Astrocyte (in vitro differentiated cells and primary cell): Measurements from ENCODE around the gene ARAP2. TPM values are rescaled to one million over a fixed set of nuclear protein-coding genes. Genes with fewer than 3 reads are reported as not detected.

Experiments
- DNase-seq: peaks from one replicate; pipeline ENCODE4 v3.0.0-alpha.2; 2010; ENCODE audit warnings: low read depth
- FAIRE-seq: peaks from 2 replicates; lab custom pipeline; 2011; peaks lifted over from hg19 to GRCh38; lab: Jason Lieb, UNC
- H2AFZ ChIP-seq: 2 replicates; pipeline ENCODE4 v1.6.0; 2012; ENCODE audit warnings: low read depth, low read length, inconsistent platforms
- H3K27ac ChIP-seq: 2 replicates; pipeline ENCODE4 v1.5.1; 2011; ENCODE audit warnings: low read depth, low read length, inconsistent platforms
- H3K27me3 ChIP-seq: 2 replicates; pipeline ENCODE4 v1.6.0; 2011; ENCODE audit warnings: low read length, inconsistent platforms; ENCODE audit not compliant: insufficient read depth
- H3K36me3 ChIP-seq: 2 replicates; pipeline ENCODE4 v1.5.1; 2011; ENCODE audit warnings: low read length, inconsistent platforms; ENCODE audit not compliant: insufficient read depth
- H3K4me1 ChIP-seq: 2 replicates; pipeline ENCODE4 v1.5.1; 2011; ENCODE audit warnings: low read length, inconsistent platforms; ENCODE audit not compliant: insufficient read depth
- H3K4me2 ChIP-seq: 2 replicates; pipeline ENCODE4 v1.6.0; 2012; ENCODE audit warnings: low read length, inconsistent platforms
- H3K4me3 ChIP-seq: 2 replicates; pipeline ENCODE4 v1.5.1; 2011; ENCODE audit warnings: low read depth, mild to moderate bottlenecking, low read length, inconsistent platforms; ENCODE audit not compliant: insufficient read depth
- H3K79me2 ChIP-seq: 2 replicates; pipeline ENCODE4 v1.6.0; 2012; ENCODE audit warnings: mild to moderate bottlenecking, low read length, inconsistent platforms; ENCODE audit not compliant: insufficient read depth
- H3K9ac ChIP-seq: 2 replicates; pipeline ENCODE4 v1.6.0; 2012; ENCODE audit warnings: mild to moderate bottlenecking, low read length, inconsistent platforms
- H3K9me3 ChIP-seq: 2 replicates; pipeline ENCODE4 v1.5.1; 2012; ENCODE audit warnings: low read depth, mild to moderate bottlenecking, low read length, inconsistent platforms; ENCODE audit not compliant: insufficient read depth
- H4K20me1 ChIP-seq: 2 replicates; pipeline ENCODE4 v1.6.0; 2012; ENCODE audit warnings: low read length, inconsistent platforms; ENCODE audit not compliant: insufficient read depth
- H3K27ac Mint-ChIP-seq: one replicate; pipeline ENCODE4 v1.8.0; 2021; ENCODE audit warnings: mild to moderate bottlenecking, mixed read lengths; ENCODE audit not compliant: unreplicated experiment
- H3K27me3 Mint-ChIP-seq: one replicate; pipeline ENCODE4 v1.8.0; 2021; ENCODE audit warnings: low read depth, mixed read lengths; ENCODE audit not compliant: unreplicated experiment
- H3K36me3 Mint-ChIP-seq: one replicate; pipeline ENCODE4 v1.8.0; 2021; ENCODE audit warnings: low read depth, mixed read lengths; ENCODE audit not compliant: unreplicated experiment
- H3K4me1 Mint-ChIP-seq: one replicate; pipeline ENCODE4 v1.8.0; 2021; ENCODE audit warnings: low read depth, mixed read lengths; ENCODE audit not compliant: unreplicated experiment
- H3K4me3 Mint-ChIP-seq: one replicate; pipeline ENCODE4 v1.8.0; 2021; ENCODE audit warnings: mild to moderate bottlenecking, moderate library complexity, mixed read lengths; ENCODE audit not compliant: unreplicated experiment
- H3K9me3 Mint-ChIP-seq: one replicate; pipeline ENCODE4 v1.8.0; 2021; ENCODE audit warnings: mild to moderate bottlenecking, mixed read lengths; ENCODE audit not compliant: unreplicated experiment
- EZH2 ChIP-seq: IDR thresholded peaks from 2 replicates; pipeline ENCODE4 v1.6.1; 2012; ENCODE audit warnings: mild to moderate bottlenecking, low read length, inconsistent platforms; ENCODE audit not compliant: insufficient read depth
- total RNA-seq: library from RNA; stranded (reverse); gene quantifications from 2 replicates; pipeline ENCODE4 v1.2.1, GENCODE V29; 2021
- TF ChIP-seq, protein P1 (sequence below): IDR thresholded peaks from 2 replicates; pipeline ENCODE4 v1.5.1; 2011; ENCODE audit warnings: low read depth, mild to moderate bottlenecking, inconsistent platforms, low read length, moderate library complexity; ENCODE audit not compliant: insufficient read depth

Gene ARAP2
- total RNA-seq, 1 donor from 2014 or later = 9.6 TPM

DNA sequence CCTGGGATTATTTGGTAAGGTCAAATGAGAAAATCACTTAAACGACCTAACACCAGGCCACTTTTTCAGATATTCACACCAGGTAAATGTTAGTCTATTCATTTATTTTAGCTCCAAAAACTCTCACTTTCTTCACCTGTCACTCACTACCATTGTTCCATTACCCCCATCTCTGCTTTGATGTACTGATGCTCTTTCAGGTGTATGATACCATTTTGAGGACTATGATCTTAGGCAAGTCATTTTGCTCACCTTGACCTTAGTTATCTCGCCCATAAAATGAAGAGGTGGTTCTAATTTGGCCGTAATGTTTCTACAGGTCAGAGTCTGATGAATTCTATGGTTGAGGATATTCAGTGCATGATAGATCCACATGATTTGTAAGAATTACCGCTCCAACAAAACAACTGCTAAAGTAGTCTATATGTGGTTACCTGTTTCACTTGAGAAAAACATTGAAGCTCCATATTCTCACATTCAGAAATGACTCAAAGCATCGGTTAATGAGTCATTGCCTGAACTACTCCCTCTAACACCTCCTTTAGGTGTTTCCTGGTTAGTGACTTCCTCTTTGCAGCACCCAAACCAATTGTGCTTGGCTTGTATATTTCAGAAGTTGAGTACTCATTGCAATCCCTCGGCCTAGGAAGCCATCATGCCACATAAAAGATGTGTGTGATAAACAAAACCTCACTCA is 41.6 kb upstream of the ARAP2 start:
- Mint-ChIP-seq H3K9me3 (no peaks in the 10 kb centered on the region), H3K4me1 (no peaks in the 10 kb centered on the region), H3K27me3 (no peaks in the 10 kb centered on the region), H3K27ac (no peak overlapping the region), H3K4me3 (no peak overlapping the region), H3K36me3 (no peaks in the 10 kb centered on the region)
- Histone ChIP-seq H3K4me2 (no peak overlapping the region), H3K27me3 (no peaks in the 10 kb centered on the region), H3K4me1 (no peaks in the 10 kb centered on the region), H4K20me1 (no peaks in the 10 kb centered on the region), H3K27ac (no peak overlapping the region), H3K79me2 (no peaks in the 10 kb centered on the region), H3K9ac (no peak overlapping the region), H3K9me3 (no peaks in the 10 kb centered on the region), H3K36me3 (no peaks in the 10 kb centered on the region), H2AFZ (no peak overlapping the region), H3K4me3 (no peak overlapping the region)
- DNase-seq (no peak), FAIRE-seq (no peak)
- TF ChIP-seq, protein P1, sequence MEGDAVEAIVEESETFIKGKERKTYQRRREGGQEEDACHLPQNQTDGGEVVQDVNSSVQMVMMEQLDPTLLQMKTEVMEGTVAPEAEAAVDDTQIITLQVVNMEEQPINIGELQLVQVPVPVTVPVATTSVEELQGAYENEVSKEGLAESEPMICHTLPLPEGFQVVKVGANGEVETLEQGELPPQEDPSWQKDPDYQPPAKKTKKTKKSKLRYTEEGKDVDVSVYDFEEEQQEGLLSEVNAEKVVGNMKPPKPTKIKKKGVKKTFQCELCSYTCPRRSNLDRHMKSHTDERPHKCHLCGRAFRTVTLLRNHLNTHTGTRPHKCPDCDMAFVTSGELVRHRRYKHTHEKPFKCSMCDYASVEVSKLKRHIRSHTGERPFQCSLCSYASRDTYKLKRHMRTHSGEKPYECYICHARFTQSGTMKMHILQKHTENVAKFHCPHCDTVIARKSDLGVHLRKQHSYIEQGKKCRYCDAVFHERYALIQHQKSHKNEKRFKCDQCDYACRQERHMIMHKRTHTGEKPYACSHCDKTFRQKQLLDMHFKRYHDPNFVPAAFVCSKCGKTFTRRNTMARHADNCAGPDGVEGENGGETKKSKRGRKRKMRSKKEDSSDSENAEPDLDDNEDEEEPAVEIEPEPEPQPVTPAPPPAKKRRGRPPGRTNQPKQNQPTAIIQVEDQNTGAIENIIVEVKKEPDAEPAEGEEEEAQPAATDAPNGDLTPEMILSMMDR = no peak
- no peak for TF ChIP-seq EZH2

DNA sequence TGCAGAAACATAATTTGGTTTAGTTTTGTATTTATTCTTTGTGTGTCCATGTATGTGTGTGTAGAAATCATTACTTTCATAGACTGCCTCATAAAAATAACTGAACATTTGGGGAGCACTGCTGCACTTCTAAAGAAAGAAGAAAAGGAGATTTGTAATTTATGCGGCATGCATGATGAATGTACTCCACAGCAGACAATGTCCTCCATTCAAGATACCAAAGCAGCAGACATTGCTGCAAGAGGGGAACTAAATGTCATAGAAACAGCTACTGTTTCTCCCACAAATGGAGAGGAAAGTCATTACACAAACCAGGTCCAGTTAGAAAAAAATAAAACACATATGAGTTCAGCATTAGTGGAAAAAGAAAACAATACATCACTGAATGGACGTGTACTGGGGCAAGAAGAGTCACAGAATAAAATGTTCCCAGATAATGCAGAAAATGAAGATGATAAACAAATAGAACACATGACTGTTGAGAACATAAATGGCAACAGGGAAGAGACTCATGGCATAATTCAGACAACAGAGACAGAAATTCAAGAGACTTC is 39.7 kb upstream of the ARAP2 start:
- peaks cover 2% of the 10 kb centered on the region for H3K9me3 Mint-ChIP-seq
- H3K36me3 ChIP-seq = no peaks in the 10 kb centered on the region
- no peaks in the 10 kb centered on the region for H3K27me3 ChIP-seq
- FAIRE-seq = no peak
- H2AFZ ChIP-seq = no peak overlapping the region
- H3K79me2 ChIP-seq = no peaks in the 10 kb centered on the region
- H3K27me3 Mint-ChIP-seq = no peaks in the 10 kb centered on the region
- no peak overlapping the region for H3K4me3 ChIP-seq
- no peak overlapping the region for H3K9ac ChIP-seq
- no peak overlapping the region for H3K27ac Mint-ChIP-seq
- no peak overlapping the region for H3K4me3 Mint-ChIP-seq
- no peak overlapping the region for H3K27ac ChIP-seq
- H3K4me2 ChIP-seq = no peak overlapping the region
- H3K4me1 ChIP-seq = no peaks in the 10 kb centered on the region
- no peaks in the 10 kb centered on the region for H3K36me3 Mint-ChIP-seq
- no peaks in the 10 kb centered on the region for H3K9me3 ChIP-seq
- peaks cover 4% of the 10 kb centered on the region for H3K4me1 Mint-ChIP-seq
- no peak for TF ChIP-seq EZH2
- TF ChIP-seq, protein P1 = no peak
- DNase-seq = no peak
- no peaks in the 10 kb centered on the region for H4K20me1 ChIP-seq

DNA sequence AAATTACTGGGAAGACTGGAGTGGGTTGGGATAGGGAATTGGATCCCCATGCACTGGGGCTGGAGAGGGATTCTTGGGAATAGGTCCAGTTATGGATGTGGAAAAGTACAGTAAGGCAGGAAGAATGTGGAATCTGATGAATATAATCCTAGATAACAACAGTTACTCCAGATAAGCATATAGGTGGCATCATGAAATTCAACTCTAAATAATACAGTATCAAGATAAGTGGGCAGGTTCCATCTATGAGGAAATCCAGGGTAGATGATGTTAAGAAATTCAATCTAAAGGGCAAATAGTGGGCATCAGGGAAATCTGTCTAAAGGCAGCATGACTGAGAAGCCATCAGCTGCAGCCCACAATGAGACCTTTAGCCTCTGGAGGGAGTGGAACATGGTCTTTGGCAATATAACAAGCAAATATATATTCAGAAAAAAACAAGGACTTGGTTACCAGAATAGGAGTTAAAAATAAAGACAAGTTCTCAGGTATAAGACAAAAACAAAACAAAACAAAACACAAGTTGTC is 38.3 kb upstream of the ARAP2 start:
- Mint-ChIP-seq H3K9me3 (peaks cover 2% of the 10 kb centered on the region), H3K27me3 (no peaks in the 10 kb centered on the region), H3K4me3 (no peak overlapping the region), H3K36me3 (no peaks in the 10 kb centered on the region), H3K4me1 (peaks cover 4% of the 10 kb centered on the region), H3K27ac (no peak overlapping the region)
- H3K4me1 ChIP-seq = no peaks in the 10 kb centered on the region
- H3K27ac ChIP-seq = no peak overlapping the region
- H3K36me3 ChIP-seq = no peaks in the 10 kb centered on the region
- H3K27me3 ChIP-seq = no peaks in the 10 kb centered on the region
- H3K4me2 ChIP-seq = no peak overlapping the region
- no peaks in the 10 kb centered on the region for H3K79me2 ChIP-seq
- H3K9ac ChIP-seq = no peak overlapping the region
- H4K20me1 ChIP-seq = no peaks in the 10 kb centered on the region
- H3K4me3 ChIP-seq = no peak overlapping the region
- H2AFZ ChIP-seq = no peak overlapping the region
- no peak for DNase-seq
- H3K9me3 ChIP-seq = no peaks in the 10 kb centered on the region
- FAIRE-seq = no peak
- TF ChIP-seq, protein P1 = no peak
- no peak for TF ChIP-seq EZH2
